COLO668 (cell line): ENCODE results near the gene NTRK3.

Source experiments
- DNase-seq: peaks from one replicate; lab custom pipeline; 2025; ENCODE audit not compliant: unreplicated experiment; lab: John Stamatoyannopoulos, UW

The NTRK3 gene

GRCh38 chr15:88012233-88012632, 244.3 kb downstream of the NTRK3 start:
- DNase-seq: no peak

DNA sequence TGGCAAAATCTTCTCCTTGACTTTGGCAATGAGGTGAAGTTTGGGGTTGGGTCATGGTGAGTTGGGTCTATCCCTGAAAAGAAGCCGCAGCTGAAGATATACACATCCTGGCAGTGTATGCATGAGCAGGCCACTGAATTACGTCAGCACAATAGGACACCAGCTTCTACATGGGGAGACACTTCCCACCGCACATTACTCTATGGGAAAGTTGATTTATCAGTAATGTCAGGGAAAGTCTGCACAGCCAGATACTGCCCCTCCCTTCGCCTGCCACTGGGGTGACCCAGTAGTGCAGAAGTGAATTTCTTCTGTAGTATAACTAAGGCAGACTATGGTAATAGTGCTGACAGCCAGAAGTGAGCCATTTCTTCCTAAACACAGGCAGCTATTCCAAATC, 245.0 kb downstream of the NTRK3 start:
- no peak for DNase-seq

- no peak for DNase-seq
Observed at GRCh38 chr15:88006146-88006545, 250.4 kb downstream of the NTRK3 start.

- no peak for DNase-seq
Observed at GRCh38 chr15:88004399-88004798, 252.1 kb downstream of the NTRK3 start.

DNA sequence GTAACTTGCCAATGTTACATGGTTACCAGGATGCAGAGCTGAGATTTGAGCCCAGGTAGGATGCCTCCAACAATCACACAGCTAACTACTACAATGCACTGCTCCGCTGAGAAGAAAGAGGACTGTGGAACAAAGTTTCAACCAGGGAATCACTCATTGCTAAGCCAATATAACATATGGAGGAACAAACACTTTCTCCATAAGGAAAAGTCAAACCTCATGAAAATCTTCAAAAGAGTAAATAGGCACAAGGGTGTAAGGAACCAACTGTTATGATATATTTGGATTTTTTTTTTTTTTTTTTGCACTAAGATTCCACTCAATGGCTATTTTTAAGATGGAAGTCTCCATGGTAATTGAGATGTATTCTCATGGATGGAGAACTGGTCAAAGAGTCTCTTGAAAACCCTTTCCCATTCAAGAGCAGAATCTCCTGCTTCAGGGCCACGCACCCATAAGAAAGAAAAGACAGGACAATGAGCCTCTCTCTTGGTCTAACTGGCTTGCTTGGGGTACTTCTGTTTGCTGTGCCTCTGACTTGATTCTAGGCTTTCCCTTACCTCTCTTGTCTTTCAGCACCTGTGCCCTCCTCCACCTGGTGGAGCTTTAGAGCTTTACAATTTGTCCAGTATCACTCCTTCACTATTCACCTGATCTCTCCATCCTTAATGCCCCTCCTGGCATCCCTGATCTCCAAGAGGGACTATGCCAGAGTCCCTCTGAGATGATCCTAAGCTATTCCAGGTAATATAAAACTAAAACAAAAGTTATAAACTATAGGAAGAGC, 252.8 kb downstream of the NTRK3 start:
- DNase-seq: no peak

DNA sequence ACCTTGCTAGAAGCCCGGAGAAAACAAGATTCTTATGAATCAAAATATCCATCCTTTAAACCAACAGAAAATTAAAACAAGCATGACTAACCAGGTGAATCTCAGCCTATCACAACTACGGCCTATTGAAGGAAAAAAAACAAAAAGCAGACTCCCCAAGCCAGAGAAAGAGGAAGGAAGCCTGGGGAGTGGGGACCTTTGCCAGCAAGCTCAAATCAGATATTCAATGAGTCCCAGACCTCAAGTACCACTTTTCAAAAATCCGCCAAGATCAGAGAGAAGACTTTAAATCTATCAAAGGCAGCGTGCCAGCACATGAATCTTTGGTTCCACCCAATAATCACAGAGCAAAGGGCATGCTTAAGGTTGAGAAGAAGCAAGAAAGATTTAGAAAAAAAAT, 253.8 kb downstream of the NTRK3 start:
- no peak for DNase-seq

DNA sequence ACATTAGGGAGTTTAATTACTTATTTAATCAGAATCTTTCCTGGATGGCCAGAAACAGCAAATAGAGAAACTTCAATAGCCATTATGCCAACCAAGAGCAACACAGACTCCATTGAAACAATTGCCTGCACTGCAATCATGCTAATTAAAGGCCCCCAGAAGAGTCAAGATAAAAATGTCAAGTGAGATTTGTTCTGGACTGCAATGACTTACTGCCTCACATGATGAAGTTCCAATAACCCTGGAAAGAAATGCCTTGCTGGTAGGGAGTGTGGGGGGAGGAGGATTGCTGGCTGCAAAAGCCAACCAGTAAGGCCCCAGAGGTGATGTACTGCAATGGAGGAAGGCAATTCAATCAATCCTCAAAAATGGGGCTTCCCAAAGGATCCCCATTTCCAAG, 257.9 kb downstream of the NTRK3 start:
- no peak for DNase-seq

- DNase-seq: no peak
Observed at GRCh38 chr15:87986776-87987175, 269.8 kb downstream of the NTRK3 start.

DNA sequence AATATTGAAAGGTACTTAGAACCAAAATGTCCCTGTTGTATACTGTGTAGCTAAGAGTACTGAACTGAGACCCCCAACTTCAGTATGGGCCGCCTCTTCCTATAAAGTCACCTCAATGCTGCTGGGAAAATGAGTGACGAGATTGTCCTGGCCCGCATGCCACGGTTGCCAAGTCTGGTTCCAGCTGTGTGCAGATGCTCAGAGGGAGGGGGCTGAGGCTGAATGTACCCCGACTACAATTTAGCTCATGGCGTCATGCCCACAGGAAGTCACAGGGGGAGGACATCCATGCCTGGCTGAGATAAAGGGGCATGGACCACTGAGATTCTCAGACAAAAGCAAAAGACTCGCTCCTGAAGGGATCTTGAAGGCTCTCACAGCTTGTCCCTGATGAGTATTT, 271.1 kb downstream of the NTRK3 start:
- DNase-seq: no peak

DNA sequence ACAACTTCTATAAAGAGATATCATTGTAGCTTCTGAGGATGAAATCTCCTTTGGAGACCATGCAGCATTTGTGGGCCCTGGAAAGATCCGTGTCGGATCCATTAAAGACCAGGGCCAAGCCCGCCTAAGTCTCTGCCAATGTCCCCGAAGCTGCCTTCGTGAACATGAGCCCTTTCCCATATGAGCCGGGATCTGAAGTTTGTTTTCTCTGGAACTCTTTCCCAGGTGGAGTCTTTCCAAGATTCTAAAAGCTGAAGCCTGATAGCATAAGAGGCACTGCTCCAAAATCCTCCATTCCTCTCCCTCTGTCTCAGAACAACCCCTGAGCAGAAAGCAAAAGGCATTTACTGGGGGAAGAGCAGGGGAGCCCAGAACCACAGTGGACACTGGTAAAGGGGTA, 274.6 kb downstream of the NTRK3 start:
- no peak for DNase-seq

DNA sequence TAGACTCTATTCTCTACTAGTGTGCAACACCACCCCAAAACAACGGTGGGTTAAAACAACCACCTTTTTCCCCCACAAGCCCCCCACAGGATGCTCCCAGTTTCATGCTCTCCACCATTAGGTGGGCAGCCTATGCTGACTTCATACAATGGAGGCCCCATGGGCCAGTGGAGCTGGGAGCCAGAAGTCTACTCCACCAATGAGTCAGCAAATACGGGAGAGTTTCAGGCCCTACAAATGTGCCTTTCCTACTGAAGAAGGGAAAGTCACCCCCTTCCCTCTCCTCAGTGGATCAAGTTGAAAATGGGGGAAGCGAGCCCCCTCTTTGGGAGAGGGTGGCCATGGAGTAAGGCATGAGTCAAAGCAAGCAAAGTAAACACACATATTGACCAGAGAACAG, 278.6 kb downstream of the NTRK3 start:
- DNase-seq: no peak

GRCh38 chr15:87976552-87976951, 280.0 kb downstream of the NTRK3 start:
- DNase-seq: no peak

DNA sequence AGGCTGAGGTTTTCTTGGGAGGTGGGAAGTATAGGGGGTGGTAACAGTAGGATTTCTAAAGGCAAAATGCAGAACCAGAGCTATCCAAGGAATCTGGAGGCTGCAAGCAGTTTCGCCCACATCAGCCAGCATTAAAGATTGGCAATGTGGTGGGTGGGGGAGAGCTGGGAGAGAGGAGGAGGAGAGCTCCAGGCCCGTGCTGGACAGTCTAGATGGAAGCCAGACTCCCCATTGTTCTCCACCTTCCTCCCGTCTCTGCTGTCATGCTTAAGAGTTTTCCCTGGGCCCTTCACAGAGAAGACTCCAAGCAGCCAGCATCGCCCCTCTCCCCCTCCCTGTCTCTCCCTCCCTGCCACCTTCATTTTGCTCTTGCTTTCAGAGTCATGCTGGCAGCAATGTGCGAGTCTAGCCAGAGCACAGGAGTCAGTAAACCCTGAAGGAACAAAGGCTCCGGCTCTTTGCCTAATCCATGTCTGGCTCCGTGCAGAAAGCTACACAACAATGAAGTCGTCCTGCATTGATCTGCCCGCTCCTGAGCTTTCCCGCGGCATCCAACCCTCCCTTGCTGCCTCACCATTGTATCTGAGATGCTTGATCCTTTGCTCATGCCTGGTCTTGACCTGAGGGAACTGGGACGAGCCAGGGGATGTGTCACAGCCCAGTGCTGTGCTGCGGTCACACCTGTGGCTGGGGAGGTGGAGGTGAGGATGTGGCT, 282.9 kb downstream of the NTRK3 start:
- DNase-seq: no peak

DNA sequence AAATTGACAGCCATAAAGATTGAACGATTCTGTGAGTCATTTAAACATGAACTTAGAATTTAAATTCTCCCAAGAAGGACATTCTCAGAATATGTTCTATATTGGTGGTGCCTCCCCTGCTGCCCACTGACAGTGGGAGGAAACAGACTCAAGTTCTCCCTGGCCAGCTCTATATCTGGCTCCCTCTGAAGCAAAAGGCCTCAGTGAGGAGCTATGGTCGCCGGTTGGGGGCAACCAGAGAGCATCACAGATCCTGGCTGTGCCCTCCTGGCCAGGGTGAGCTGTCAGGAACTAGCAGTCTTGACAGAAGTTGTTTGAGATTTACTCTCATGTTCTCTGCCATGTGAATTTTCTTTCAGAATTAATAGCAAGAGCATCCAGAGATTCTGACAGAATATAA, 285.5 kb downstream of the NTRK3 start:
- DNase-seq: no peak

GRCh38 chr15:87967951-87968350, 288.6 kb downstream of the NTRK3 start:
- no peak for DNase-seq

- DNase-seq: no peak
Observed at GRCh38 chr15:87965304-87965703, 291.2 kb downstream of the NTRK3 start.

GRCh38 chr15:87962428-87962827, 294.1 kb downstream of the NTRK3 start:
- DNase-seq: no peak

- DNase-seq: no peak
Observed at GRCh38 chr15:87961851-87962420, 294.6 kb downstream of the NTRK3 start.

DNA sequence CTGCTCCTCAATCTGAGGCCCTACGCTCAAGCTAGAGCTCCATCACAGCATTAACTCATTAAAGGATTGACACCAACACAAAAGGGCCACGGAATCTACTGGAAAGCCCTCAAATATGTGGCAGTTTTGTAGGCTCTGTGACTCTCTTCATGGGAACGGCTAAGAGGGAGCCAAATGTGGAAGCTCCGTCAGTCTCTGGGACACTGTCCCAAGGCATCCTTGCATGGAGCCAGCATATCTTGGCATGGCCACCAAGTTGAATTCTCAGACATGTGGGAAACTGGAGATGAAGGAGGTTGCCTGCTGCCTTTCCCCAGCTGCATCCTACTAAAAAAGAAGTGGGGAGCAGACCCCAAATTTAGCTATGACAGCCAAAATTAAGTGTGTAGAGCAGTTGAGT, 296.9 kb downstream of the NTRK3 start:
- no peak for DNase-seq

GRCh38 chr15:87959080-87959479, 297.5 kb downstream of the NTRK3 start:
- no peak for DNase-seq

- no peak for DNase-seq
Observed at GRCh38 chr15:87955284-87955909, 301.1 kb downstream of the NTRK3 start.

DNA sequence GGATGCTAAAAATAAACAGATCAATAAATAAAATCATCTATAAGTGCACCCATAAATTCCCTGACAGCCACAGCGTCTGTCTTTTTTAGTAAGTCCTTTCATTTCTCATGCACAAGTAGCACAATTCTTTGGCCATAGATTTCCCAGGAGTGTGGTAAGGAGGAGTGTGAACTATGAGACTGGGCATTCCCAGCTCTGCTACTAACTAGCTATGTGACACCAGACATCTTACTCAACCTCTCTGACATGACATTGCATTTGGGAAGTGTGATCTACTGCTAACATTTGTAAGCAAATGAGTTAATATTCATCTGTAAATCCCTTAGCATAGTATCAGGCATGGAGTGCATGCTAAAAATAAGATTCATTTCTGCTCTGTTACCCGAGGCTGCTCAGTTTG, 301.7 kb downstream of the NTRK3 start:
- DNase-seq: no peak
